Osteoblast (primary cell): ENCODE results near the gene OR13F1. TPM values are rescaled to one million over a fixed set of nuclear protein-coding genes. Genes with fewer than 3 reads are reported as not detected.

ENCODE experiments used
- DNase-seq: peaks from one replicate; pipeline ENCODE4 v3.0.0; 2011; ENCODE audit warnings: low spot score, mixed read lengths; ENCODE audit not compliant: insufficient read length; ENCODE audit errors: missing footprints
- H2AFZ ChIP-seq: 2 replicates; pipeline ENCODE4 v1.6.0; 2011; ENCODE audit warnings: mild to moderate bottlenecking, low read length
- H3K27ac ChIP-seq: 2 replicates; pipeline ENCODE4 v1.5.1; 2011; ENCODE audit warnings: mild to moderate bottlenecking, low read depth, low read length, moderate library complexity
- H3K27me3 ChIP-seq: 2 replicates; pipeline ENCODE4 v1.6.0; 2012; ENCODE audit warnings: mild to moderate bottlenecking, control low read depth, inconsistent platforms, low read length, moderate library complexity; ENCODE audit not compliant: insufficient read depth
- H3K36me3 ChIP-seq: 2 replicates; pipeline ENCODE4 v1.5.1; 2011; ENCODE audit warnings: mild to moderate bottlenecking, low read length, control low read depth, moderate library complexity; ENCODE audit not compliant: insufficient read depth
- H3K4me1 ChIP-seq: 2 replicates; pipeline ENCODE4 v1.5.1; 2011; ENCODE audit warnings: mild to moderate bottlenecking, low read length, control low read depth, moderate library complexity; ENCODE audit not compliant: insufficient read depth
- H3K4me2 ChIP-seq: 2 replicates; pipeline ENCODE4 v1.6.0; 2011; ENCODE audit warnings: mild to moderate bottlenecking, low read length; ENCODE audit not compliant: insufficient read depth
- H3K4me3 ChIP-seq: fragments of 200-600 bp; sonication (generic); 3 replicates; pipeline ENCODE4 v1.5.1; 2012; ENCODE audit warnings: mild to moderate bottlenecking, low read length, inconsistent platforms; ENCODE audit not compliant: insufficient read depth
- H3K79me2 ChIP-seq: 2 replicates; pipeline ENCODE4 v1.6.0; 2012; ENCODE audit warnings: mild to moderate bottlenecking, low read length, control low read depth, inconsistent platforms; ENCODE audit not compliant: insufficient read depth
- H3K9me3 ChIP-seq: 2 replicates; pipeline ENCODE4 v1.5.1; 2011; ENCODE audit warnings: low read depth, low read length, control low read depth
- H4K20me1 ChIP-seq: 2 replicates; pipeline ENCODE4 v1.6.0; 2012; ENCODE audit warnings: mild to moderate bottlenecking, low read length, control low read depth; ENCODE audit not compliant: insufficient read depth
- total RNA-seq: library from RNA; depleted of rRNA; stranded (reverse); fragments of >200 nt; gene quantifications from 2 replicates; pipeline ENCODE4 v1.2.3, GENCODE V29; 2012
- TF ChIP-seq, protein P1 (sequence below): IDR thresholded peaks from 2 replicates; pipeline ENCODE4 v1.5.1; 2011; ENCODE audit warnings: mild to moderate bottlenecking, low read depth, low read length, moderate library complexity; ENCODE audit errors: extremely low read depth

Gene OR13F1
- total RNA-seq, 1 donor, result not detected

DNA sequence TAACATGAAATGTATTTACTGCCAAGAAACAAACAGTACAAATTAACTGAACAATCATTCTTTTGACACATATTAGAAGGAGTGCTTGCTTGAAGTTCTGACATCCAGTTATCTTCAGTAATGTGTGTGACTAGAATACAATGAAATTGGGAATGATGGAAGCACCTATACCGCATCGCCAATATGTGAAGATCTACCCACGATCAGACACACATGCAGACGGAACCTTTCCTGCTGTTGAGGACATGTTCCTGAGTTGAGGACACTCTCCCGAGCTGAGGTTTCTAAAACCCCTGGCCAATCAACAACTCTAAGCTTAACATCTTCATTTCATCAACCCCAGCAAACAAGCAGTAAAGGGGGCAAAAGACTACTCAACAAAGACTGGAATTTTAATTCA lies 32.7 kb downstream of the OR13F1 start, which contains the start of gene OR13C3:
Gene OR13C3, minus strand, starts transcription at position 101 of the 400 bp plus-strand sequence. CDS start 133 bp downstream, outside the sequence.
- H3K36me3 ChIP-seq, result no peaks in the 10 kb centered on the region
- TF ChIP-seq, protein P1, sequence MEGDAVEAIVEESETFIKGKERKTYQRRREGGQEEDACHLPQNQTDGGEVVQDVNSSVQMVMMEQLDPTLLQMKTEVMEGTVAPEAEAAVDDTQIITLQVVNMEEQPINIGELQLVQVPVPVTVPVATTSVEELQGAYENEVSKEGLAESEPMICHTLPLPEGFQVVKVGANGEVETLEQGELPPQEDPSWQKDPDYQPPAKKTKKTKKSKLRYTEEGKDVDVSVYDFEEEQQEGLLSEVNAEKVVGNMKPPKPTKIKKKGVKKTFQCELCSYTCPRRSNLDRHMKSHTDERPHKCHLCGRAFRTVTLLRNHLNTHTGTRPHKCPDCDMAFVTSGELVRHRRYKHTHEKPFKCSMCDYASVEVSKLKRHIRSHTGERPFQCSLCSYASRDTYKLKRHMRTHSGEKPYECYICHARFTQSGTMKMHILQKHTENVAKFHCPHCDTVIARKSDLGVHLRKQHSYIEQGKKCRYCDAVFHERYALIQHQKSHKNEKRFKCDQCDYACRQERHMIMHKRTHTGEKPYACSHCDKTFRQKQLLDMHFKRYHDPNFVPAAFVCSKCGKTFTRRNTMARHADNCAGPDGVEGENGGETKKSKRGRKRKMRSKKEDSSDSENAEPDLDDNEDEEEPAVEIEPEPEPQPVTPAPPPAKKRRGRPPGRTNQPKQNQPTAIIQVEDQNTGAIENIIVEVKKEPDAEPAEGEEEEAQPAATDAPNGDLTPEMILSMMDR, result no peak
- H3K4me3 ChIP-seq, result no peak within 1 kb of the TSS
- H3K79me2 ChIP-seq, result no peaks in the 10 kb centered on the region
- DNase-seq, result no peak
- H3K9me3 ChIP-seq, result no peaks in the 10 kb centered on the region
- H3K27me3 ChIP-seq, result no peaks in the 10 kb centered on the region
- H3K4me1 ChIP-seq, result no peaks in the 10 kb centered on the region
- H4K20me1 ChIP-seq, result no peaks in the 10 kb centered on the region
- H3K27ac ChIP-seq, result no peak within 1 kb of the TSS
- H3K4me2 ChIP-seq, result no peak within 1 kb of the TSS
- H2AFZ ChIP-seq, result no peak within 1 kb of the TSS

DNA sequence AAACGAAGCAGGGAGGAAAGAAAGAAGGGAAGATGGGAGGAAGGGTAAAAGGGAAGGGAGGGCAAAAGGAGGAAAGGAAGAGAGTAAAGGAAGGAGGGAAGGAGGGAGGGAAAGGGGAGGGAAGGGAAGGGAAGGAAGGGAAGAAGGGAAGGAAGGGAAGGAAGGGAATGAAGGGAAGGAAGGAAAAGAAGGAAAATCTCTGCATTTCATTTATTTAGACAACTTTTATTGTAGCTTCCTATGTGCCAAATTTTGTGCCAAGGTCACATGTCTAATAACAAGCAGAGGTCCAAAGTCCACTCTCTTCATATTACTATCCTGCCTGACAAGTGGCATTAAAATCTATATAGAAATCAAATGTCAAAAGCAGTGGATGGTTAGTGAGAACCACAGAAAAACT lies 35.2 kb downstream of the OR13F1 start:
- H3K36me3 ChIP-seq, result no peaks in the 10 kb centered on the region
- H3K27me3 ChIP-seq, result no peaks in the 10 kb centered on the region
- TF ChIP-seq, protein P1, result no peak
- H3K9me3 ChIP-seq, result no peaks in the 10 kb centered on the region
- H3K4me3 ChIP-seq, result no peak overlapping the region
- H3K79me2 ChIP-seq, result no peaks in the 10 kb centered on the region
- H4K20me1 ChIP-seq, result no peaks in the 10 kb centered on the region
- DNase-seq, result no peak
- no peak overlapping the region for H2AFZ ChIP-seq
- H3K4me2 ChIP-seq, result no peak overlapping the region
- H3K4me1 ChIP-seq, result no peaks in the 10 kb centered on the region
- H3K27ac ChIP-seq, result no peak overlapping the region

DNA sequence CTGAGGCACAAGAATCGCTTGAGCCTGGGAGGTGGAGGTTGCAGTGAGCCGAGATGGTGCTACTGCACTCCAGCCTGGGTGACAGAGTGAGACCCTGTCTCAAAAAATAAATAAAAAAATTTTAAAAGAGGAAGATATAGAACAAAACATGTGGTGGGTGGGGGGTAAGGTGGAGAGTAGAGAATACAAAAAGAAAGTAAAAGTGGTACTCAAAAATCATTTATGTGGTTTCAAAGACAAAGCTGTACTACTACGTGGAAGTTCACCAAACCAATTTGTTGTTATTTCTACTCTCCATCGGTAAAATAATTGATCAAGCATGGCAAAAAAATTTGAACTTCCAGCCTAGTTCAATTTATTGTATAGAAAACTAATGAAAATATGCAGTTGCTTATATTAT lies 40.6 kb downstream of the OR13F1 start:
- H3K36me3 ChIP-seq, result no peaks in the 10 kb centered on the region
- H4K20me1 ChIP-seq, result no peaks in the 10 kb centered on the region
- H3K4me2 ChIP-seq, result no peak overlapping the region
- H3K4me3 ChIP-seq, result no peak overlapping the region
- no peaks in the 10 kb centered on the region for H3K4me1 ChIP-seq
- H3K9me3 ChIP-seq, result no peaks in the 10 kb centered on the region
- TF ChIP-seq, protein P1, result no peak
- no peak overlapping the region for H3K27ac ChIP-seq
- no peaks in the 10 kb centered on the region for H3K27me3 ChIP-seq
- H3K79me2 ChIP-seq, result no peaks in the 10 kb centered on the region
- H2AFZ ChIP-seq, result no peak overlapping the region
- DNase-seq, result no peak

DNA sequence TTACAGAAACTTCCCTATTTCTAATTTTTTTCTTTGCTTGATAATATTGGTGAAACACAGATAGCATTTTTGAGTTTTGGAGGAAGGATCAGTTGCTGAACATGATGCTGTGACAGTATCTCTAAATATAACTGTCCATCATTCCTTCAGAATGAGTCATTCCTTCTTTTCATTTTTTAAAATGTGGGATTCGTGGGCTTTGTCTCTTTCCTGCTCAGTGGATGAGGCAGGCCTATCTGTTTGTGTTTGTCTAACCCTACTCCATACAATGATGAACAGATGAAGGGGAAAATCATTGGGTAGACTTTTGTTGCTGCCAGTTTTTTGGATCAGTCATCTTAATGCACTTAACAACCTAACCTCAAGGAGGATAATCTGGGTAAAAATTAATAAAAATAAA lies 49.2 kb downstream of the OR13F1 start:
- Histone ChIP-seq H3K4me1 (no peaks in the 10 kb centered on the region), H3K79me2 (no peaks in the 10 kb centered on the region), H4K20me1 (no peaks in the 10 kb centered on the region), H3K9me3 (no peaks in the 10 kb centered on the region), H3K27ac (no peak overlapping the region), H3K36me3 (no peaks in the 10 kb centered on the region), H3K27me3 (no peaks in the 10 kb centered on the region), H3K4me2 (no peak overlapping the region), H2AFZ (no peak overlapping the region), H3K4me3 (no peak overlapping the region)
- DNase-seq, result no peak
- TF ChIP-seq, protein P1, result no peak

Other genes with a start within 250 kb of the OR13F1 start
- gene OR13C4, start 22.9 kb downstream of the OR13F1 start, total RNA-seq, result not detected in 2 replicates
- not detected in 2 replicates for gene OR13C3, start 32.6 kb downstream of the OR13F1 start, total RNA-seq
- not detected in 2 replicates for gene OR13C8, start 64.9 kb downstream of the OR13F1 start, total RNA-seq
- not detected in 2 replicates for gene OR13C5, start 95.2 kb downstream of the OR13F1 start, total RNA-seq
- gene OR13C2, start 101.4 kb downstream of the OR13F1 start, total RNA-seq, result not detected in 2 replicates
- not detected in 2 replicates for gene OR13C9, start 113.9 kb downstream of the OR13F1 start, total RNA-seq
- gene OR13D1, start 190.3 kb downstream of the OR13F1 start, total RNA-seq, result not detected in 2 replicates
- gene NIPSNAP3A, start 243.4 kb downstream of the OR13F1 start, total RNA-seq, result 42.7 and 43.9 TPM in 2 replicates